ENCODE results near the gene LPP.
"Not testable (repeated sequence)": the region's sequence is repeated elsewhere in the genome, so short reads cannot be mapped to it uniquely, and the experiment has no call there.

The LPP gene

DNA sequence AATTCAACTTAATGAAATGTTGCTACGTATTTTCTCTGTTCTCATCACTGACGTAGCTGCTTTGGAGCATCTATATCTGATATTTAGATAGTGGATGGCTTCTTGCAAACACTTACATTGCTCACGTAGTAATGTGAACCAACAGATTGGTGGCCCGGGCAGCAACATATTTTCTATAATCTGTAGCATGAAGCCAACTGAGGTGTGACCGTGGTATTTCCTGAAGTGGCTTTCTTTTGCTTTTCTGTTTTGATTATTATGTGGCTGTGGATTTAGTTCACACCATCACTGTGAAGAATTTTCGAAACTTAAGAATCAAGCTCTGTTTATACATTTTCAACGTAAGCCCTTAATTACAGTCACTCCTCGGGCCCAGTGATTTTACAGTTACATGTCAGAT lies 288.5 kb downstream of the LPP start:
- TF ChIP-seq, protein P1, sequence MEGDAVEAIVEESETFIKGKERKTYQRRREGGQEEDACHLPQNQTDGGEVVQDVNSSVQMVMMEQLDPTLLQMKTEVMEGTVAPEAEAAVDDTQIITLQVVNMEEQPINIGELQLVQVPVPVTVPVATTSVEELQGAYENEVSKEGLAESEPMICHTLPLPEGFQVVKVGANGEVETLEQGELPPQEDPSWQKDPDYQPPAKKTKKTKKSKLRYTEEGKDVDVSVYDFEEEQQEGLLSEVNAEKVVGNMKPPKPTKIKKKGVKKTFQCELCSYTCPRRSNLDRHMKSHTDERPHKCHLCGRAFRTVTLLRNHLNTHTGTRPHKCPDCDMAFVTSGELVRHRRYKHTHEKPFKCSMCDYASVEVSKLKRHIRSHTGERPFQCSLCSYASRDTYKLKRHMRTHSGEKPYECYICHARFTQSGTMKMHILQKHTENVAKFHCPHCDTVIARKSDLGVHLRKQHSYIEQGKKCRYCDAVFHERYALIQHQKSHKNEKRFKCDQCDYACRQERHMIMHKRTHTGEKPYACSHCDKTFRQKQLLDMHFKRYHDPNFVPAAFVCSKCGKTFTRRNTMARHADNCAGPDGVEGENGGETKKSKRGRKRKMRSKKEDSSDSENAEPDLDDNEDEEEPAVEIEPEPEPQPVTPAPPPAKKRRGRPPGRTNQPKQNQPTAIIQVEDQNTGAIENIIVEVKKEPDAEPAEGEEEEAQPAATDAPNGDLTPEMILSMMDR (IDR thresholded peaks at IDR 0.05; ENCODE audit: low read depth, low read length, missing control alignments): no peak
- no peak for DNase-seq (ENCODE audit: extremely low read depth, low read depth)
- H3K4me3 ChIP-seq (replicated peaks; ENCODE audit: low read depth, low read length): no peak overlapping the region

DNA sequence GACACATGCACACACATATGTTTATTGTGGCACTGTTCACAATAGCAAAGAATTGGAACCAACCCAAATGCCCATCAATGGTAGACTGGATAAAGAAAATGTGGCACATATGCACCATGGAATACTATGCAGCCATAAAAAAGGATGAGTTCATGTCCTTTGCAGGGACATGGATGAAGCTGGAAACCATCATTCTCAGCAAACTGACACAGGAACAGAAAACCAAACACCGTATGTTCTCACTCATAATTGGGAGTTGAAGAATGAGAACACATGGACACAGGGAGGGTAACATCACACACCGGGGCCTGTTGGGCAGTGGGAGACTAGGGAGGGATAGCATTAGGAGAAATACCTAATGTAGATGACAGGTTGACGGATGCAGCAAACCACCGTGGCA lies 291.2 kb downstream of the LPP start:
- DNase-seq (ENCODE audit: extremely low read depth, low read depth); H3K4me3 ChIP-seq (replicated peaks; ENCODE audit: low read depth, low read length): not testable (repeated sequence)

DNA sequence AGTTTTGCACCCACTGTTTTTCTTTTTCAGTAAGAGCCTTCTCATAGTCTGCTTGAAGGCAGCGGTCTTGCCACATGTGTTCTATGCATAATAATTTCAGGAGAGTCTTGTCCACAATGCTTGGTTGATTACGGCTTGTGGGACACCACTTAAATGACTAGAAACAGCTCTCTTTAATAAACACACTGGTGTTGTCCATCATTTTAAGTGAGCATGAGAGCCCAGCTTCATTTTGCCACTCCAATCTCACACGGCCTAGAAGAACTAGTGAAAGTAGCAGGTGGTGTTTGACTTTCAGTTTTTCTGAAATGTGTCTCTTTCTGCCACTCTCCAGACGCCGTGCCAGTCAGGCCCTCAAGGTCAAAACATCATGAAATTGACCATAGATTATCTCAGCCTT lies 292.1 kb downstream of the LPP start:
- DNase-seq (ENCODE audit: extremely low read depth, low read depth): no peak
- no peak overlapping the region for H3K4me3 ChIP-seq (replicated peaks; ENCODE audit: low read depth, low read length)
- TF ChIP-seq, protein P1 (IDR thresholded peaks at IDR 0.05; ENCODE audit: low read depth, low read length, missing control alignments): no peak

DNA sequence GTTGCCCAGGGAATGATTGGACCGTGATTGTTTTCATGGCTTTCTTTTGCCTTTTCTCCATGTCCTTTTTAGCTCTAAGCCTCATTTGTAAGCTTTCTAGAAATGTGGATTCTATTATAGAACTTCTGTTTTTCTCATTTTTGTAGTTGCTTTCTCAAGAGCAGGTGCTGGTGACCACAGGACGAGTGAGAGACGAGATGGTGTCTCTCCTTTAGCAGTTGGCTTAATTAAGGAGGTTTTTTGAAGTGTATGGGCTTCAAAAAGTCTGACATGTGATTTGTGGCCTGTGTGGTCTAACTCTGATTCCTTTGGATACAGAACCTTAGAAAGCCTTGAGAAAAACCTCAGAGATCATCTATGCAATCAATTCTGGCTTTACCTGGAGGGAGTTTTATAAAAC lies 292.8 kb downstream of the LPP start:
- no peak overlapping the region for H3K4me3 ChIP-seq (replicated peaks; ENCODE audit: low read depth, low read length)
- no peak for DNase-seq (ENCODE audit: extremely low read depth, low read depth)
- TF ChIP-seq, protein P1 (IDR thresholded peaks at IDR 0.05; ENCODE audit: low read depth, low read length, missing control alignments): no peak

DNA sequence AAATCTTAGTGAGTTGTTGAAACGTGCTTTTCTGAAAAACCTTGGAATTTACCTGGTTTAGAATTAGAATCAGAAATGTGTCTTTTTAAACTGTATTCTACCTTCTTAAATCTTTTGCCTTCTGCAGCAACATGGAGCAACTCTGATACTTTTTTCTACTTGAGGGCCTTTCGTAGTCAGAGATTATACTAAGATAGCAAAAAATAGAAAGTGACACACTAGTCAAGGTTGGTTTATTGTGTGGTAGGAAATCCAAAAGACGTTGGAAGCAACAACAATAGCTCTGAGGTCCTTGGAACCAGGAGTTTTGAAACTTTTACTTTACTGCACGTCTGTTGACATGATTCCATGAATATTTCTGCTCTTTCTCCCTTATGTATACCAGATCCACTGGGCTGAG lies 294.9 kb downstream of the LPP start:
- TF ChIP-seq, protein P1 (IDR thresholded peaks at IDR 0.05; ENCODE audit: low read depth, low read length, missing control alignments): no peak

DNA sequence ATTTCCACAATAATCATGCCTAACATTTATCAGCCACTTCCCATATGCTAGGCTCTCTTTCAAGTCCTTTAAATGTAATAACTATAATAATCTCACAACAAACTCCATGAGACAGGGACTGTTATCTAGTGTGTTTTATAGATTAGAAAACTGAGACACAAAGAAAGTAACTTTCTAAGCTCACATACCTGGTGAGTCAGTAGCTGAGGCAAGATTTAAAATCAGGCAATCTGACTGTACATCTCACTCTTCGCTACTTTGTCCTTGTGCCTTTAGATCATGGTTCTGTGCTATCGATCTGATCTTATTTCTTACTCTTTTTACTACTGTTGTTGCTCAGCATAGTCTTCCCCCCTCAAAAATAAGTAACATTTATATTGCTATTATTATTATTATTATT lies 295.5 kb downstream of the LPP start:
- no peak overlapping the region for H3K4me3 ChIP-seq (replicated peaks; ENCODE audit: low read depth, low read length)
- TF ChIP-seq, protein P1 (IDR thresholded peaks at IDR 0.05; ENCODE audit: low read depth, low read length, missing control alignments): no peak
- DNase-seq (ENCODE audit: extremely low read depth, low read depth): no peak

More for the DNA sequence above, 294.9 kb downstream of the LPP start:
- DNase-seq (ENCODE audit: extremely low read depth, low read depth): no peak
- no peak overlapping the region for H3K4me3 ChIP-seq (replicated peaks; ENCODE audit: low read depth, low read length)

DNA sequence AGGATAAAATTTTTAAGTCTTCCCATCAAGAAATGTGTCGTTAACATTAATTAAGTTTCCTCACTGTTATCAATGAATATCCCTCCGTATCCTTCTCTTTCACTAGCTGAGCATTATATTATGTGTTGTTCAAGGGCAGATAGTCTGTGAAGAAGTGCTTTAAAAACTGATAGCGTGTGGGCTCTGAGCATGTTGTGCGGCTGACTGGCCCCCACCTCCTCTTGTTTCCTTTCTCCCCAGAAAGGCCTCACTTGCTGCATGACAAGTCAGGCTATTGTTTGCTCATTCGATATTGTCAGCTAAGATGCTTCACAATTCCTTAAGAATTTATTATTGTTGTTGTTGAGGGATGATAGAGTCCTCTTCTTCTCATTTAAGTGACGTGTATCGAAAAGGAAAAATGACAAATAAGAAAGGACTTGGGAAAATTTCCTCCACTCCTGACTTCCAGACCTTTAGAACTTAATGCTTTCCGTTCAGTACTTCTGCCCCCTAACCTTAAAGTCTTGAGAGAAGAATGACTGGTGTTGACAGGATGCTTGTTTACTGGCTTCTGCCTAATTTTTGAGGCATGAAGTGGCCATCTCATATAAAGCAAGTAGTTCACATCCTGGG lies 298.3 kb downstream of the LPP start:
- TF ChIP-seq, protein P1 (IDR thresholded peaks at IDR 0.05; ENCODE audit: low read depth, low read length, missing control alignments): no peak
- H3K4me3 ChIP-seq (replicated peaks; ENCODE audit: low read depth, low read length): no peak overlapping the region
- no peak for DNase-seq (ENCODE audit: extremely low read depth, low read depth)
